KMS-11 (cell line): ENCODE results near the gene NTN4.
"Not testable (repeated sequence)": the region's sequence is repeated elsewhere in the genome, so short reads cannot be mapped to it uniquely, and the experiment has no call there.

Source experiments
- H2AFZ ChIP-seq: fragments of 200-600 bp; sonication (generic); 2 replicates; pipeline ENCODE4 v1.6.1; 2016; ENCODE audit warnings: antibody characterized with exemption, mixed run types, low read depth
- H3K27ac ChIP-seq: fragments of 200-600 bp; sonication (generic); 2 replicates; pipeline ENCODE4 v1.6.1; 2016; ENCODE audit warnings: mild to moderate bottlenecking, mixed run types
- H3K27me3 ChIP-seq: fragments of 200-600 bp; sonication (generic); 2 replicates; pipeline ENCODE4 v1.6.1; 2017; ENCODE audit warnings: mild to moderate bottlenecking, low read depth, mixed run types, moderate library complexity; ENCODE audit not compliant: insufficient read depth
- H3K36me3 ChIP-seq: fragments of 200-600 bp; sonication (generic); 2 replicates; pipeline ENCODE4 v1.6.1; 2017; ENCODE audit warnings: mild to moderate bottlenecking, mixed run types; ENCODE audit not compliant: insufficient read depth
- H3K4me1 ChIP-seq: fragments of 200-600 bp; sonication (generic); 2 replicates; pipeline ENCODE4 v1.6.1; 2016; ENCODE audit warnings: mild to moderate bottlenecking, low read depth, mixed run types; ENCODE audit not compliant: poor library complexity, severe bottlenecking
- H3K4me2 ChIP-seq: fragments of 200-600 bp; sonication (generic); 2 replicates; pipeline ENCODE4 v1.7.0; 2016; ENCODE audit warnings: mild to moderate bottlenecking, mixed run types
- H3K4me3 ChIP-seq: fragments of 200-600 bp; sonication (generic); IDR thresholded peaks from 2 replicates; pipeline ENCODE4 v1.6.1; 2017; ENCODE audit warnings: low read depth, low read length, mixed read lengths; ENCODE audit not compliant: insufficient read depth
- H3K79me2 ChIP-seq: fragments of 200-600 bp; sonication (generic); 2 replicates; pipeline ENCODE4 v1.6.1; 2016; ENCODE audit warnings: low read depth, mixed run types; ENCODE audit not compliant: insufficient read depth
- H3K9ac ChIP-seq: fragments of 200-600 bp; sonication (generic); 2 replicates; pipeline ENCODE4 v1.6.1; 2016; ENCODE audit warnings: mild to moderate bottlenecking, mixed run types
- H4K20me1 ChIP-seq: fragments of 200-600 bp; sonication (generic); 2 replicates; pipeline ENCODE4 v1.6.1; 2016; ENCODE audit warnings: mild to moderate bottlenecking, mixed run types; ENCODE audit not compliant: insufficient read depth
- TF ChIP-seq, protein P1 (sequence below): fragments of 200-600 bp; sonication (generic); conservative IDR thresholded peaks from 2 replicates; pipeline ENCODE4 v1.6.1; 2017; ENCODE audit warnings: low read depth, mild to moderate bottlenecking, antibody characterized with exemption, low read length, moderate library complexity, mixed read lengths

NTN4 gene

DNA sequence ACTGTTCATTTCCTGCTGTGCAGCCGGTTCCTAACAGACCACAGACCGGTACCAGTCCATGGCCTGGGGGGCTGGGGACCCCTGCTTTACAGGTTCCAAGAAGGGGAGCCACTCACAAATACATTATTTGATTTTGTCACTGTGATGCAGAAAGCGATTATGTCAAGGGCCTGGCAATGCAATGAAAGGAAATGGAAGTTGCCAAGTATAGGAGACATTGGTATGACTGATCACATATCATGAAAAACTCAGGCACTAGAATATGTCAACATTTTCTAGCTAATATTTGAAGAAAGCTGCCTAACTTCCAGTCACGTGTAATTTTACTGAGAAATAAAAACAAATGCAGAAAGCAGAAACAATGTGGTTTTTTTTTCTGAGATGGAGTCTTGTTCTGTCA lies 170.4 kb downstream of the NTN4 start:
- no peak overlapping the region for H3K9ac ChIP-seq
- no peak overlapping the region for H2AFZ ChIP-seq
- no peak overlapping the region for H3K4me3 ChIP-seq
- H3K27me3 ChIP-seq = no peaks in the 10 kb centered on the region
- no peak overlapping the region for H3K27ac ChIP-seq
- no peaks in the 10 kb centered on the region for H3K4me1 ChIP-seq
- no peaks in the 10 kb centered on the region for H4K20me1 ChIP-seq
- no peaks in the 10 kb centered on the region for H3K36me3 ChIP-seq
- no peak overlapping the region for H3K4me2 ChIP-seq
- no peaks in the 10 kb centered on the region for H3K79me2 ChIP-seq
- TF ChIP-seq, protein P1, sequence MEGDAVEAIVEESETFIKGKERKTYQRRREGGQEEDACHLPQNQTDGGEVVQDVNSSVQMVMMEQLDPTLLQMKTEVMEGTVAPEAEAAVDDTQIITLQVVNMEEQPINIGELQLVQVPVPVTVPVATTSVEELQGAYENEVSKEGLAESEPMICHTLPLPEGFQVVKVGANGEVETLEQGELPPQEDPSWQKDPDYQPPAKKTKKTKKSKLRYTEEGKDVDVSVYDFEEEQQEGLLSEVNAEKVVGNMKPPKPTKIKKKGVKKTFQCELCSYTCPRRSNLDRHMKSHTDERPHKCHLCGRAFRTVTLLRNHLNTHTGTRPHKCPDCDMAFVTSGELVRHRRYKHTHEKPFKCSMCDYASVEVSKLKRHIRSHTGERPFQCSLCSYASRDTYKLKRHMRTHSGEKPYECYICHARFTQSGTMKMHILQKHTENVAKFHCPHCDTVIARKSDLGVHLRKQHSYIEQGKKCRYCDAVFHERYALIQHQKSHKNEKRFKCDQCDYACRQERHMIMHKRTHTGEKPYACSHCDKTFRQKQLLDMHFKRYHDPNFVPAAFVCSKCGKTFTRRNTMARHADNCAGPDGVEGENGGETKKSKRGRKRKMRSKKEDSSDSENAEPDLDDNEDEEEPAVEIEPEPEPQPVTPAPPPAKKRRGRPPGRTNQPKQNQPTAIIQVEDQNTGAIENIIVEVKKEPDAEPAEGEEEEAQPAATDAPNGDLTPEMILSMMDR = no peak

DNA sequence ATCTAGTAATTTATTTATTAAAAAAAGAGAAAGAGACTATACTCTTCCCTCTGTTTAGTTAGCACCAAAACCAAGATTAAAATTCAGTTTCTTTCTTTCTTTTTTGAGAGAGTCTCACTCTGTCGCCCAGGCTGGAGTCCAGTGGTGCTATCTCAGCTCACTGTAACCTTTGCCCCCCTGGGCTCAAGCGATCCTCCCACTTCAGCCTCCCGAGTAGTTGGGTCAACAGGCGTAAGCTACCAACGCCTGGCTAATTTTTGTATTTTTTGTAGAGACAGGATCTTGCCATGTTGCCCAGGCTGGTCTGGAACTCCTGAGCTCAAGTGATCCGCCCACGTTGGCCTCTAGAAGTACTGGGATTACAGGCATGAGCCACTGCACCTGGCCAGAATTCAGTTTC lies 174.1 kb downstream of the NTN4 start:
- H3K4me3 ChIP-seq, H3K79me2 ChIP-seq, H3K4me1 ChIP-seq, H3K4me2 ChIP-seq, H3K27me3 ChIP-seq, H4K20me1 ChIP-seq, H3K36me3 ChIP-seq, H3K9ac ChIP-seq, H3K27ac ChIP-seq, H2AFZ ChIP-seq: not testable (repeated sequence)

DNA sequence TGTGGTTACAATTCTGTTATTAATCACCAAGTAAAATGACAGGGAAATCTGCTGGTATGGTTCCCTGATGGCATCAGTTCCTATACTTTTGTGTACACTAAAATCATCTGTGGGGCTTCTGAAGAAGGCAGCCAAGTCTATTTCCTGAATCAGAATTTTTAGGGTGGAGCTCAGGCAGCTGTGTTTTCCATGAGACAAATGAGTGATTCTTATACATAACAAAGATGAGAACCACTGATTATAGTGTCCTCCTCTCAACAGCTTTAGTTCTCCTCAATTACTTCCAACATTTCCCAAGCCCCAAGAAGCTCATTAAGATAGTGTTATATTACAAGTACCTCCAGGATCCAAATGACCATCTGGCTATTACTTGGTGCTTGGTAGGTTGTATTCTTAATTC lies 174.8 kb downstream of the NTN4 start:
- H3K79me2 ChIP-seq = no peaks in the 10 kb centered on the region

DNA sequence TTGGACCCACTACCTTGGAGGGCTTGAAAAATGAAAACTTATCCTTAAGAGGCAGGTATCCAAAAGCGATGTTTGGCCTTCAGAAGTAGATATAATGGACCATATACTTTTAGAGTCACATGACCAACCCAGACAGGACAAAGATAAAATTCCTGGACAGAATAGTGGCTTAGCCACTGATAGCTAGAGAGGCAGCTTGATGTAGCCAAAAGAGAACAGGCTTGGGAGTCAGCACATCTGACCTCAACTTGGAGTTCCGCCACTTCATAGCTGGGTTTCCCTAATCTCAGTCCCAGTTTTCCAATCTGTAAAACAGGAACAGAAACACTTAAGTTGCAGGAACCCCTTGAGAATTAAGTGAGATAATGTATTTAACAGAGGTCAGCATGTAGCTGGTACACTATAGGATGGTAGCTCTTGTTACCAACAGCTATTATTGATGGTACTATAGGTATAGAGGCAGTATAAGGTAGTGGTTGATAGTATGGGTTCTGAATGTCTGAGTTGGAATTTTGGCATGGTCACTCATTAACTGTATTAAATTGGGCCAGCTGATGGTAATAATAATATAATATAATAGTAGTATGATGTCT lies 176.1 kb downstream of the NTN4 start:
- Histone ChIP-seq H4K20me1 (no peaks in the 10 kb centered on the region), H3K4me2 (no peak overlapping the region), H3K4me1 (no peaks in the 10 kb centered on the region), H3K9ac (no peak overlapping the region), H3K79me2 (no peaks in the 10 kb centered on the region), H2AFZ (no peak overlapping the region), H3K27me3 (no peaks in the 10 kb centered on the region), H3K4me3 (no peak overlapping the region), H3K27ac (no peak overlapping the region), H3K36me3 (no peaks in the 10 kb centered on the region)
- TF ChIP-seq, protein P1 = no peak

More for the DNA sequence above, 174.8 kb downstream of the NTN4 start:
- H3K4me2 ChIP-seq = no peak overlapping the region
- H3K4me1 ChIP-seq = no peaks in the 10 kb centered on the region
- H3K36me3 ChIP-seq = no peaks in the 10 kb centered on the region
- H3K27me3 ChIP-seq = no peaks in the 10 kb centered on the region
- H3K4me3 ChIP-seq = no peak overlapping the region
- no peak overlapping the region for H3K9ac ChIP-seq
- H4K20me1 ChIP-seq = no peaks in the 10 kb centered on the region
- H3K27ac ChIP-seq = no peak overlapping the region
- TF ChIP-seq, protein P1 = no peak
- no peak overlapping the region for H2AFZ ChIP-seq

DNA sequence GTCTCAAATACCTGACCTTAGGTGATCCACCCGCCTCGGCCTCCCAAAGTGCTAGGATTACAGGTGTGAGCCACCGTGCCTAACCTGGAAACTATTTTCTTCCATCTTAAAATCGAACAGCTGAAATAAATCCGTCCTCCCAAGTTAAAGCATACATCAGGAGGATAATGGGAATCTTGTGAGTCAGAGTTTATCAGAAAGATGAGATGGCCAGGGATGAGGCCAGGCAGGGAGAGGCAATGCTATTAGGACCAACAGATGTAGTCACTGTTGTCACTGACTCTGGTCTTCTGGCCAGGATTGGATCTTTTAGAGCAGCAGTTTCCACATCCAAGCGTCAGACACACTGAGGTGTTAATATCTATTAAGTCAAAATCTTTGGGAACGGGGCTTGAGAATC lies 177.5 kb downstream of the NTN4 start:
- no peaks in the 10 kb centered on the region for H3K4me1 ChIP-seq
- H3K9ac ChIP-seq = no peak overlapping the region
- no peak overlapping the region for H3K4me3 ChIP-seq
- TF ChIP-seq, protein P1 = no peak
- H3K79me2 ChIP-seq = no peaks in the 10 kb centered on the region
- H3K36me3 ChIP-seq = no peaks in the 10 kb centered on the region
- H2AFZ ChIP-seq = no peak overlapping the region
- H3K4me2 ChIP-seq = no peak overlapping the region
- no peak overlapping the region for H3K27ac ChIP-seq
- H3K27me3 ChIP-seq = no peaks in the 10 kb centered on the region
- no peaks in the 10 kb centered on the region for H4K20me1 ChIP-seq
